SHP77 (cell line): ENCODE data around the gene SLC5A12.
"Not testable (repeated sequence)": the region's sequence is repeated elsewhere in the genome, so short reads cannot be mapped to it uniquely, and the experiment has no call there.

Experiments
- DNase-seq, 2 experiments: peaks; one replicate each; lab custom pipeline; 2025; lab: John Stamatoyannopoulos, UW

SLC5A12 gene

GRCh38 chr11:26651916-26652315 is 69.9 kb downstream of the SLC5A12 start:
- DNase-seq, result no peak

- DNase-seq, result peak; percentile 50 to 51
These were observed 72.0 kb downstream of the SLC5A12 start for GRCh38 chr11:26649884-26650283.

- not testable (repeated sequence) for DNase-seq
These were observed 78.5 kb downstream of the SLC5A12 start for GRCh38 chr11:26643314-26643713.

GRCh38 chr11:26632691-26633159 is 89.1 kb downstream of the SLC5A12 start:
- DNase-seq, result no peak

- DNase-seq, result no peak
These were observed 95.5 kb downstream of the SLC5A12 start for GRCh38 chr11:26626346-26626745.

- DNase-seq, result no peak
These were observed 98.7 kb downstream of the SLC5A12 start for GRCh38 chr11:26623076-26623659.

- no peak for DNase-seq
These were observed 99.7 kb downstream of the SLC5A12 start for GRCh38 chr11:26622181-26622580.

- no peak for DNase-seq
These were observed 100.7 kb downstream of the SLC5A12 start for GRCh38 chr11:26621132-26621531.

GRCh38 chr11:26620282-26621045 is 101.4 kb downstream of the SLC5A12 start:
- DNase-seq, result no peak

- no peak for DNase-seq
These were observed 103.4 kb downstream of the SLC5A12 start for GRCh38 chr11:26618441-26618840.
